ENCODE measurements around the gene ELMOD1.

The ELMOD1 gene

GRCh38 chr11:107648242-107648641 lies 57.3 kb downstream of the ELMOD1 start:
- Mint-ChIP-seq H3K9me3 (no peaks in the 10 kb centered on the region), H3K4me1 (no peaks in the 10 kb centered on the region), H3K4me3 (no peak overlapping the region), H3K36me3 (ENCODE audit: low read depth) (no peaks in the 10 kb centered on the region), H3K27ac (no peak overlapping the region), H3K27me3 (peaks cover 18% of the 10 kb centered on the region)
- DNase-seq (no peak), ATAC-seq (no peak)

GRCh38 chr11:107651672-107652071 lies 60.7 kb downstream of the ELMOD1 start:
- H3K4me3 Mint-ChIP-seq = no peak overlapping the region
- no peak for ATAC-seq
- H3K36me3 Mint-ChIP-seq (ENCODE audit: low read depth) = no peaks in the 10 kb centered on the region

GRCh38 chr11:107653076-107653475 lies 62.1 kb downstream of the ELMOD1 start:
- no peak overlapping the region for H3K27ac Mint-ChIP-seq
- H3K4me1 Mint-ChIP-seq = no peaks in the 10 kb centered on the region
- ATAC-seq (no peak), DNase-seq (no peak)
- no peak overlapping the region for H3K4me3 Mint-ChIP-seq
- H3K9me3 Mint-ChIP-seq = no peaks in the 10 kb centered on the region
- peaks cover 16% of the 10 kb centered on the region for H3K27me3 Mint-ChIP-seq
- H3K36me3 Mint-ChIP-seq (ENCODE audit: low read depth) = no peaks in the 10 kb centered on the region

More at GRCh38 chr11:107651672-107652071, 60.7 kb downstream of the ELMOD1 start:
- Mint-ChIP-seq H3K9me3 (no peaks in the 10 kb centered on the region), H3K27me3 (peaks cover 18% of the 10 kb centered on the region), H3K27ac (no peak overlapping the region), H3K4me1 (no peaks in the 10 kb centered on the region)
- no peak for DNase-seq

- no peaks in the 10 kb centered on the region for H3K36me3 Mint-ChIP-seq (ENCODE audit: low read depth)
- H3K27ac Mint-ChIP-seq = no peak overlapping the region
- H3K4me1 Mint-ChIP-seq = no peaks in the 10 kb centered on the region
- peaks cover 7% of the 10 kb centered on the region for H3K27me3 Mint-ChIP-seq
- no peak overlapping the region for H3K4me3 Mint-ChIP-seq
- no peak for ATAC-seq
- DNase-seq = no peak
- no peaks in the 10 kb centered on the region for H3K9me3 Mint-ChIP-seq
Measured at GRCh38 chr11:107655602-107656001, 64.7 kb downstream of the ELMOD1 start.

GRCh38 chr11:107659310-107659709 lies 68.4 kb downstream of the ELMOD1 start:
- no peak for DNase-seq
- Mint-ChIP-seq H3K9me3 (no peaks in the 10 kb centered on the region), H3K36me3 (ENCODE audit: low read depth) (no peaks in the 10 kb centered on the region), H3K27me3 (peaks cover 2% of the 10 kb centered on the region), H3K27ac (no peak overlapping the region), H3K4me1 (no peaks in the 10 kb centered on the region), H3K4me3 (no peak overlapping the region)
- no peak for ATAC-seq

- Mint-ChIP-seq H3K4me3 (no peak overlapping the region), H3K4me1 (no peaks in the 10 kb centered on the region), H3K9me3 (no peaks in the 10 kb centered on the region), H3K36me3 (ENCODE audit: low read depth) (no peaks in the 10 kb centered on the region), H3K27me3 (peaks cover 5% of the 10 kb centered on the region), H3K27ac (no peak overlapping the region)
- no peak for ATAC-seq
- DNase-seq = no peak
Measured at GRCh38 chr11:107660066-107660465, 69.1 kb downstream of the ELMOD1 start.

GRCh38 chr11:107661656-107662055 lies 70.7 kb downstream of the ELMOD1 start:
- Mint-ChIP-seq H3K4me1 (no peaks in the 10 kb centered on the region), H3K9me3 (no peaks in the 10 kb centered on the region), H3K4me3 (no peak overlapping the region), H3K27ac (no peak overlapping the region), H3K27me3 (peaks cover 7% of the 10 kb centered on the region), H3K36me3 (ENCODE audit: low read depth) (no peaks in the 10 kb centered on the region)
- ATAC-seq (no peak), DNase-seq (no peak)

GRCh38 chr11:107665018-107665417 lies 74.1 kb downstream of the ELMOD1 start:
- H3K27me3 Mint-ChIP-seq = peaks cover 7% of the 10 kb centered on the region
- DNase-seq (no peak), ATAC-seq (no peak)

GRCh38 chr11:107666911-107667613 lies 76.1 kb downstream of the ELMOD1 start:
- H3K27me3 Mint-ChIP-seq = peaks cover 7% of the 10 kb centered on the region
- H3K9me3 Mint-ChIP-seq = no peaks in the 10 kb centered on the region
- no peak overlapping the region for H3K4me3 Mint-ChIP-seq
- DNase-seq (no peak), ATAC-seq (no peak)
- no peak overlapping the region for H3K27ac Mint-ChIP-seq
- no peaks in the 10 kb centered on the region for H3K4me1 Mint-ChIP-seq
- no peaks in the 10 kb centered on the region for H3K36me3 Mint-ChIP-seq (ENCODE audit: low read depth)

More at GRCh38 chr11:107665018-107665417, 74.1 kb downstream of the ELMOD1 start:
- no peaks in the 10 kb centered on the region for H3K9me3 Mint-ChIP-seq
- no peaks in the 10 kb centered on the region for H3K4me1 Mint-ChIP-seq
- no peaks in the 10 kb centered on the region for H3K36me3 Mint-ChIP-seq (ENCODE audit: low read depth)
- H3K4me3 Mint-ChIP-seq = no peak overlapping the region
- no peak overlapping the region for H3K27ac Mint-ChIP-seq

- no peak for DNase-seq
- no peak for ATAC-seq
- Mint-ChIP-seq H3K27me3 (peaks cover 14% of the 10 kb centered on the region), H3K27ac (no peak overlapping the region), H3K4me3 (no peak overlapping the region), H3K9me3 (no peaks in the 10 kb centered on the region), H3K4me1 (no peaks in the 10 kb centered on the region), H3K36me3 (ENCODE audit: low read depth) (no peaks in the 10 kb centered on the region)
Measured at GRCh38 chr11:107669191-107669740, 78.3 kb downstream of the ELMOD1 start.

GRCh38 chr11:107669893-107670601 lies 79.1 kb downstream of the ELMOD1 start:
- Mint-ChIP-seq H3K4me3 (no peak overlapping the region), H3K27ac (no peak overlapping the region), H3K36me3 (ENCODE audit: low read depth) (no peaks in the 10 kb centered on the region), H3K9me3 (no peaks in the 10 kb centered on the region), H3K27me3 (peaks cover 10% of the 10 kb centered on the region), H3K4me1 (no peaks in the 10 kb centered on the region)
- DNase-seq (no peak), ATAC-seq (no peak)

GRCh38 chr11:107675902-107676301 lies 85.0 kb downstream of the ELMOD1 start:
- H3K27me3 Mint-ChIP-seq = peaks cover 8% of the 10 kb centered on the region
- no peaks in the 10 kb centered on the region for H3K9me3 Mint-ChIP-seq
- DNase-seq (no peak), ATAC-seq (no peak)
- no peaks in the 10 kb centered on the region for H3K4me1 Mint-ChIP-seq
- H3K27ac Mint-ChIP-seq = no peak overlapping the region
- H3K36me3 Mint-ChIP-seq (ENCODE audit: low read depth) = no peaks in the 10 kb centered on the region
- no peak overlapping the region for H3K4me3 Mint-ChIP-seq

- DNase-seq (no peak), ATAC-seq (no peak)
- peaks cover 8% of the 10 kb centered on the region for H3K27me3 Mint-ChIP-seq
- H3K4me1 Mint-ChIP-seq = no peaks in the 10 kb centered on the region
- H3K36me3 Mint-ChIP-seq (ENCODE audit: low read depth) = no peaks in the 10 kb centered on the region
- H3K4me3 Mint-ChIP-seq = no peak overlapping the region
- no peak overlapping the region for H3K27ac Mint-ChIP-seq
- no peaks in the 10 kb centered on the region for H3K9me3 Mint-ChIP-seq
Measured at GRCh38 chr11:107676336-107677057, 85.5 kb downstream of the ELMOD1 start.

GRCh38 chr11:107677924-107678631 lies 87.1 kb downstream of the ELMOD1 start:
- no peak overlapping the region for H3K4me3 Mint-ChIP-seq
- no peaks in the 10 kb centered on the region for H3K9me3 Mint-ChIP-seq
- no peak overlapping the region for H3K27ac Mint-ChIP-seq
- peaks cover 10% of the 10 kb centered on the region for H3K27me3 Mint-ChIP-seq
- ATAC-seq = no peak
- no peak for DNase-seq
- H3K4me1 Mint-ChIP-seq = no peaks in the 10 kb centered on the region
- H3K36me3 Mint-ChIP-seq (ENCODE audit: low read depth) = no peaks in the 10 kb centered on the region

Measured in activated naive CD8-positive, alpha-beta T cell treated with anti-CD3 and anti-CD28 coated beads, Interleukin-2, amount 50 U/mL, for 24 hours (primary cell).